NCI-H69 (cell line): ENCODE data around the gene EDN2.
A peak's percentile ranks its signal among the peaks of the same experiment; 100 is the strongest.

Experiments used
- DNase-seq: peaks from one replicate; lab custom pipeline; 2025; lab: John Stamatoyannopoulos, UW

Gene EDN2

DNA sequence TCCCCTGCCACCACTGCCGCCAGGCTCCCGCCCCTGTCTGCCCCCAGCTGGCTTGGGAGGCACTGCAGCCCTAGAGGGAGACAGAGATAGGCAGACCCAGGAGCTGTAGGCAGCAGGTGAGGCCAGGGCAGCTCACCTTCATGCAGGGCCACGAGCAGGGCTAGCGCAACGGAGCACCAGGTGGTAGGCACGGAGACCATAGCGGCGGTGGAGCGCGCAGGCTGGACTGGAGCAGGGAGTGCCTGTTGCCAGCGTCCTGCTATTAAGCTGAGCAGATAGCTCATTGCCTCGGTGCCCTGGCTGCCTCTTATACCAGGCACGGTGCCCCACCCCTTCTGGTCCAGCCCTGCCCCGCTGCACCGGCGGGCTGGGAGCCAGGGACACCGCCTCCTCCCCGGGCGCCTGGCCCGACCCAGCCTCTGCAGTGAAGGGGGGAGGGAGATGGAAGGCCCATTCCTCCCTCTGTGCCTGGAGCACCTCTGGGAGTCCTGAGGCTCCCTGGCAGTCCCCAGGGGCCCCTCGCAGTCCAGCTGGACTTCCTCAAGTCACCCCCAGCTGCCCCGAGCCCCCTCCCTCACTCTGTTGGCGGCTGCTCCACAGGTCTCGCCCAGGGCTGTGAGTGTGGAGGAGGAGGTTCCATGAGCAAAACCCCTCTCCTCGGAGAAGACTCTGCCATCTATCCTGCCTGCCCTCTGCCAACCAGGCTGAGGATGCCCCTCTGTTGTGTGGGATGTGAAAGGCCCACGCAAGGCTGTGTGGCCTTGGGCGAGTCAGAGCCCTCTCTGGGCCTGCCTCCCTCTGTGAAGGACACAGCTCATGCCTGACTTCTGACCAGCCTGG lies at the start of gene EDN2:
Gene EDN2, minus strand, starts transcription at position 282 of the 840 bp plus-strand sequence. Its CDS starts 82 bp downstream, at position 200.
- DNase-seq = peak; percentile 93

- DNase-seq = no peak
These were observed 49.2 kb upstream of the EDN2 start for GRCh38 chr1:41533731-41534080.

DNA sequence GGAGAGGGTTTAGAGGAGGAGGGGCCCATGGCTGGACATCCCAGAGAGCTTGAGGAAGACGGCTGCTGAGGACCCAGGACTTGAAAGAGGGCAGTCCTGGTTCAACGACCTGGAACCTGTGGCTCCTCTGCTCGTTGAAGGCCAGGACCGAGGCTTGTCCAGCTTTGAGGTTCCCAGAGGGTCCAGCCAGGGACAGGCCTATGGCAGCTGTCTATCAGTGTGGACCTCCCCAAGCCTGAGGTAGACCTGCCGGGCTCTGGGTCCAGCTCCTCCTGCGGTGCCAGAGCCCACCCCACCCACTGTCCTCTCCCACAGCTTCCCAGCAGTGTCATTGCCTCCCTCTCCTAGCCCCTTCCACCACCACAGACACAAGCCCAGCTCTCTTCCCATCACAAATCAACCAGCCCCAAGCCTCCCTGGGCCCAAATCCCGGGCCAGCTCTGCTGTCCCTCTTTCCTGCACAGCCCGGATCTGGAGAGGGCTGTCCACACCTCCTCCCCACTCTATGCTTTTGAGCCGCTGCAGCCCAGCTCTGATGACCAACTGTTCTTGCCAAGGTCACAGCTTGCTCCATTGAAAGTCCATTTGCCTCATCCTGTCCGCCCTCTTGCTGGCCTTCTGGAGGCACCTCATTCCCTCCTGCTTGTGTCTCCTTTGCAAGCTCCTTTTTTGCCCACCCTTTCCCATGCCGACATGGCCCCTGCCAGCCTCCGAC lies 48.7 kb upstream of the EDN2 start:
- no peak for DNase-seq

- DNase-seq = no peak
These were observed 47.9 kb upstream of the EDN2 start for GRCh38 chr1:41532206-41532975.

DNA sequence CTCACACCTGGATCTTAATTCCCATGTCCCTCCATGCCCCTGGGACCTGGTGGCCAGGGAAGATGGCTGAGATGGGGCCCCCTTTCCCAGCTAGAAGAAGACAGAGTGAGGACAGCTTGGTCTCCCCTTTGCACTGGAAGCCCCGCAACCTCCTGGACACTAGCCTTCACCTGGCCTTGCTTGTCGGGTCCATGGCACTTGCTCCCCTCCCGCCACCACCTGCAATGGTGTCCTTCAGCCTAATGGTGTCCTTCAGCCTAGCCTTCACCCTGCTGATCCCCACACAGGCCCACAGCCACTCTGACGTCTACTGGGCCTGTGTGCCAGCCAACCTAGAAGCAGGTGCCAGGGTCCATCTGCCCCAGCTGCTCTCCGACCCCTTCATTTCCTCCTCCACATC lies 45.9 kb upstream of the EDN2 start:
- DNase-seq = no peak

GRCh38 chr1:41529621-41530395 lies 45.3 kb upstream of the EDN2 start:
- DNase-seq = no peak

GRCh38 chr1:41528726-41529605 lies 44.5 kb upstream of the EDN2 start:
- DNase-seq = no peak

DNA sequence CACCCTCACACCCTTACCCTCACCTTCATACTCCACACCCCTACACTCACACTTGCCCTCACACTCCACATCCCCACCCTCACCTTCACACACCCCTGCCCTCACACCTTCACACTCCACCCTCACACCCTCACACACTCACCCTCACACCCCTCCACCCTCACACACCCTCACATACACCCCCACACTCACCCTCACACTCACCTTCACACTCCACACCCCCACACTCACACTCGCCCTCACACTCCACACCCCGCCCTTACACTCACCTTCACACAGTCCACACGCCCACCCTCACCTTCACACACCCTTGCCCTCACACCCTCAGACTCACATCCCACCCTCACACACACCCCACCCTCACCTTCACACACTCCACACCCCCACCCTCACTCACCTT lies 43.6 kb upstream of the EDN2 start:
- DNase-seq = no peak

DNA sequence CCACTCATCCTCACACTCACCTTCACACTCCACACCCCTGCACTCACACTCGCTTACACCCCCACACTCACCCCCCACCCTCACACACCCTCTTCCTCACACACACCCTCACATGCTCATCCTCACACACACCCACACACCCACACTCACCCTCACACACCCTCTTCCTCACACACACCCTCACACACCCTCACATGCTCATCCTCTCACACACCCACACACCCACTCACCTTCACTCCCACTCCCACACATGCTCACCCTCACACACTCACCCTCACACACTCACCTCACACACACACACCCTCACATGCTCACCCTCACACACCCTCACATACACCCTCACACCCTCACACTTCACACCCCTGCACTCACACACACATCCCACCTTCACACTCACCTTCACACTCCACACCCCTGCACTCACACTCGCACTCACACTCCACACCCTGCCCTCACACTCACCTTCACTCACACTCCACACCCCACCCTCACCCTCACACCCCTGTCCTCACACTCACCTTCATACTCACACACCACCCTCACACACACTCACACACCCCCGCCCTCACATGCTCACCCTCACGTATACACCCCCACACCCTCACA lies 42.6 kb upstream of the EDN2 start:
- DNase-seq = no peak

GRCh38 chr1:41525891-41526587 lies 41.6 kb upstream of the EDN2 start:
- peak; percentile 43 for DNase-seq

GRCh38 chr1:41524676-41525675 lies 40.5 kb upstream of the EDN2 start:
- no peak for DNase-seq

- DNase-seq = no peak
These were observed 39.6 kb upstream of the EDN2 start for GRCh38 chr1:41523949-41524675.

GRCh38 chr1:41523071-41523470 lies 38.6 kb upstream of the EDN2 start:
- no peak for DNase-seq

DNA sequence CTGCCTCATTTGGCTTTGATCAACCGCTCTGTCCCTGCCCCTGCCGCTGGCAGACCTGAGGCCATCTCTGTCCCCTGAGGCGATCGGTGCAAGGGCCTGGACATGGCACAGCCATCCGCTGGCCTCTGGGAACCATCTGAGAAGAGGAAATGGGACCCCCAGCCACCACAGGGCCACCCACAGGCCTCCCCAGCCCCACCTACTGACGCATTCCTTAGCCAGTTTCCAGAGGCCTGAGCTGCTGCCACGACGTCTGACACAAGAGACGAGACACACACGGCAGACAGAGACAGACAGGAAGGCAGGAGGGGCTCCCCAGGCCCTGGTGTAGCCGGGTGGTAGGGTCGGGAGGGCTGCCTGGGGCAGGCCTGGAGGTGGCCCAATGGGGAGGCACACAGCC lies 37.3 kb upstream of the EDN2 start:
- no peak for DNase-seq

GRCh38 chr1:41520951-41521752 lies 36.7 kb upstream of the EDN2 start:
- no peak for DNase-seq

DNA sequence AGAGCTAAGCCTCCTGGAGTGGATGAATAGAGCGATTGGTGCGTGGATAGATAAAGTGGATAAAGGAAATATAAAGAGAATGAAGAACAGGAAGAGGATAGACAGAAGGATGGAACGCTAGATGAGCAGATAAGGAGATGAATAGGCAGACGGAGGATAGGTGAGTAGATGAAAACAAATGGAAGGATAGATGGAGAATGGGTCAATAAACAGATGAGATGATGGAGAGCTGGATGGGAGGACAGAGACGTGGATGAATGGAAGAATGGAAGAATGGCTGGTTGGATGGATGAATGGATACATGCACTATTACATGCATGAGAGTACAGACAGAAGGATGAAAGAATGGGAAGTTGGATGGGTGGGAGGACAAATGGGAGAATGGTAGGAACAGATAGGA lies 35.2 kb upstream of the EDN2 start:
- no peak for DNase-seq

GRCh38 chr1:41518471-41518870 lies 34.0 kb upstream of the EDN2 start:
- no peak for DNase-seq
